Lung microvascular endothelial cell (primary cell): ENCODE measurements around the gene RGL2. TPM values are rescaled to one million over a fixed set of nuclear protein-coding genes. Genes with fewer than 3 reads are reported as not detected.

Experiments
- total RNA-seq: library from RNA; depleted of rRNA; stranded (reverse); fragments of >200 nt; gene quantifications from 2 replicates; pipeline ENCODE4 v1.2.1, GENCODE V29; 2014

Gene RGL2
- total RNA-seq, 1 donor from 2014 or later: 53.0 TPM

Other genes starting within 250 kb of the RGL2 start
- 3.0 and 10.5 TPM in 2 replicates for gene HLA-DPA1, start 225.3 kb downstream of the RGL2 start, total RNA-seq
- gene HLA-DPB1, start 223.0 kb downstream of the RGL2 start, total RNA-seq: 7.3 and 12.2 TPM in 2 replicates
- gene COL11A2, start 106.5 kb downstream of the RGL2 start, total RNA-seq: under 0.01 and 0.20 TPM in 2 replicates
- 15.5 and 18.3 TPM in 2 replicates for gene RXRB, start 98.3 kb downstream of the RGL2 start, total RNA-seq
- gene SLC39A7, start 98.1 kb downstream of the RGL2 start, total RNA-seq: 79.8 and 95.2 TPM in 2 replicates
- 7.0 and 8.5 TPM in 2 replicates for gene HSD17B8, start 94.3 kb downstream of the RGL2 start, total RNA-seq
- 14.4 and 22.8 TPM in 2 replicates for gene RING1, start 90.4 kb downstream of the RGL2 start, total RNA-seq
- 20.9 and 26.6 TPM in 2 replicates for gene VPS52, start 27.1 kb downstream of the RGL2 start, total RNA-seq
- gene RPS18, start 26.9 kb downstream of the RGL2 start, total RNA-seq: 4,351 and 4,512 TPM in 2 replicates
- 4.1 and 6.5 TPM in 2 replicates for gene B3GALT4, start 21.8 kb downstream of the RGL2 start, total RNA-seq
- gene WDR46, start 9.7 kb downstream of the RGL2 start, total RNA-seq: 55.4 and 58.5 TPM in 2 replicates
- gene PFDN6, start 9.3 kb downstream of the RGL2 start, total RNA-seq: 30.3 and 34.1 TPM in 2 replicates
- 46.9 and 57.7 TPM in 2 replicates for gene TAPBP, start 15.1 kb upstream of the RGL2 start, total RNA-seq
- gene ZBTB22, start 18.8 kb upstream of the RGL2 start, total RNA-seq: 11.3 and 20.0 TPM in 2 replicates
- gene DAXX, start 24.0 kb upstream of the RGL2 start, total RNA-seq: 29.2 and 35.9 TPM in 2 replicates
- gene KIFC1, start 92.9 kb upstream of the RGL2 start, total RNA-seq: 4.2 and 9.4 TPM in 2 replicates
- 5.4 and 9.7 TPM in 2 replicates for gene PHF1, start 112.1 kb upstream of the RGL2 start, total RNA-seq
- gene CUTA, start 119.2 kb upstream of the RGL2 start, total RNA-seq: 52.3 and 89.5 TPM in 2 replicates
- 1.3 and 1.6 TPM in 2 replicates for gene SYNGAP1, start 121.1 kb upstream of the RGL2 start, total RNA-seq
- 3.1 and 5.8 TPM in 2 replicates for gene ZBTB9, start 155.6 kb upstream of the RGL2 start, total RNA-seq